IPS DF 19.7 (cell line): ENCODE results near the gene E2F2.
"Not testable (repeated sequence)": the region's sequence is repeated elsewhere in the genome, so short reads cannot be mapped to it uniquely, and the experiment has no call there.

Experiments used
- DNase-seq: peaks from one replicate; pipeline ENCODE4 v3.0.0-alpha.2; 2013; ENCODE audit warnings: low read depth, low spot score

Gene E2F2

GRCh38 chr1:23524716-23525401 is 6.2 kb downstream of the E2F2 start:
- no peak for DNase-seq

- no peak for DNase-seq
Observed at GRCh38 chr1:23524163-23524562, 6.9 kb downstream of the E2F2 start.

GRCh38 chr1:23522244-23522982 is 8.6 kb downstream of the E2F2 start:
- no peak for DNase-seq

- DNase-seq = no peak
Observed at GRCh38 chr1:23521588-23521987, 9.4 kb downstream of the E2F2 start.

GRCh38 chr1:23517581-23517980 is 13.5 kb downstream of the E2F2 start:
- no peak for DNase-seq

GRCh38 chr1:23515905-23516304 is 15.1 kb downstream of the E2F2 start:
- no peak for DNase-seq

GRCh38 chr1:23514111-23514679 is 16.8 kb downstream of the E2F2 start:
- DNase-seq = no peak

GRCh38 chr1:23509896-23510295 is 21.1 kb downstream of the E2F2 start:
- no peak for DNase-seq

- DNase-seq = no peak
Observed at GRCh38 chr1:23506376-23507107, 24.5 kb downstream of the E2F2 start.

- no peak for DNase-seq
Observed at GRCh38 chr1:23505851-23506250, 25.2 kb downstream of the E2F2 start.

- DNase-seq = not testable (repeated sequence)
Observed at GRCh38 chr1:23504156-23504555, 26.9 kb downstream of the E2F2 start.

- DNase-seq = no peak
Observed at GRCh38 chr1:23502951-23503350, 28.1 kb downstream of the E2F2 start.

GRCh38 chr1:23500466-23500865 is 30.6 kb downstream of the E2F2 start:
- no peak for DNase-seq

- DNase-seq = no peak
Observed at GRCh38 chr1:23497777-23498439, 33.1 kb downstream of the E2F2 start.

- no peak for DNase-seq
Observed at GRCh38 chr1:23496490-23497181, 34.4 kb downstream of the E2F2 start.

GRCh38 chr1:23494836-23495235 is 36.2 kb downstream of the E2F2 start:
- DNase-seq = not testable (repeated sequence)

GRCh38 chr1:23492776-23493175 is 38.3 kb downstream of the E2F2 start:
- not testable (repeated sequence) for DNase-seq

- no peak for DNase-seq
Observed at GRCh38 chr1:23492132-23492720, 38.8 kb downstream of the E2F2 start.

- DNase-seq = no peak
Observed at GRCh38 chr1:23489842-23490241, 41.2 kb downstream of the E2F2 start.

GRCh38 chr1:23485002-23485332 is 46.1 kb downstream of the E2F2 start:
- DNase-seq = no peak
